Retinal pigment epithelial cell (primary cell): Measurements from ENCODE around the gene LCN12.
A peak's percentile ranks its signal among the peaks of the same experiment; 100 is the strongest.

Source experiments
- DNase-seq: peaks from one replicate; pipeline ENCODE4 v3.0.0-alpha.2; 2010; ENCODE audit warnings: low read depth
- H3K4me3 ChIP-seq: 2 replicates; pipeline ENCODE4 v1.5.1; 2011; ENCODE audit warnings: mild to moderate bottlenecking, low read length, control low read depth, moderate library complexity
- CTCF ChIP-seq: conservative IDR thresholded peaks from 2 replicates; pipeline ENCODE4 v1.5.1; 2011; ENCODE audit warnings: low read depth, low read length, control low read depth, inconsistent platforms

LCN12 gene

DNA sequence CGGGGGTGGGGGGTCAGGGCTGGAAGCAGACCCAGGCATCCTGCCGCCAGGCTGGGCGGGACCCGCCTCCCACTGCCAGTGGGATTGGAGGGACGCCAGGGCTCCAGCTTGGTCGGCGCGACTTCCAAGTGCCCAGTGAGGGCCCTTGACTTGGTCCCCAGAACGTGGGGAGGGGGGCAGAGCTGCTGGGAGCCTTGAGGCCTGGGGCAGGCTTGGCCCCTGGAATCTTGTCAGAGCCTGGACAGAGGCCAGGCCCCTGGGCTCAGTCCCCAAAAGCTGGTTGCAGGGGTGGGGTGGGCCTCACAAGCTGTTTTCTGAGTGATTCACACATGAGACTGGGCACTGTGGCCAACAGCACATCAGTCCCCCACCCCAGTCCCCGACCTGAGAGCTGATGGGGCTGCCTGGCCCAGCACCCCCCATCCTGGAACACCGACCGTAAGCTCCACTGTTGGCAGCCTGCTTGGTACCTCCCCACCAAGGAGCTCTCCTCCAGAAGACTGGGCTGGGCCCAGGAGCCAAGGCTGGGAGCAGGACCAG, 43.8 kb downstream of the LCN12 start:
- DNase-seq, result no peak
- H3K4me3 ChIP-seq, result peak overlapping the region; percentile 26

DNA sequence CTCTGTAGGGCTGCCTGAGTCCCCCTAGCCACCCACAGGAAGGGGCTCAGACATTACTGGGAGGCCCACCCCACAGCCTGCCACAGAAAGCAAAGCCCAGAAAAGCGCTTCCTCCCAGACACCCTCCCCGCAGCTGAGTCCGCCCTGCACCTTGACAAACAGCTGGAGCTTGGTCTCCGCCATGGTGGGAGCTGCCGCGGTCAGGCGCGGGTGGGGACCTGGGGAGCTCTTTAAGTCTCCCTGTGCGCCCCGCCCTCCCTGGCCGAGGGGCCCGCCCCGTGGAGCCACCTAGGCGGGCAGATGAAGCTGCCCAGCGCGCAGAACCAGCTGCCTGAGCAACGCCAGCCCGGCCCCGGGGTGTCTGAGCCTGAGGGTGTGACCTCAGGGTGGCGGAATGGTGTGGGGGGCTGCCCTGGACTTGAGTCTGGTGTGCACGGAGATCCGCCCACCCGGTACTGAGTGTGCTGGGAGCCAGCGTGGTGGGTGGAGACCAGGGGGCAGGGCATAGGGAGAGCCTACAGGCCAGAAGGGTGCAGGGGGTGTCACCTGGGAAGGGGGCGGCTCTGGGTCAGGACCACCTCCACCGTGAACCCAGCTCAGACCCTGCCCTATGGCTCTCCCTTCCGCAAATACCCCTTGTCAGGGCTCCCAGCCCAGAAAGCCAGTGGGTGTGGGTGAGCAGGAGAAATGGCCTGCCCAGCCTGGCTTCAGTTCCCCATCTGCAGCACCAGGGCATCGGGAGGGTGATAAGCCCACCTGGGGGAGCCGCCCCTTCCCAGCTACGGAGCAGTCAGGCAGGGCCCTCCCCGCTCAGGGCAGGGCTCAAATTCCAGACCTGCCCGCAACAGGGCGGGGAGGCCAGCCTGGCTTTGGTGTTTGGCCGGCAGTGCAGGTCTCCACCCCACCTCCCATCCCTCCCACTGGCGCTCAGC, 44.6 kb downstream of the LCN12 start, which contains the start of gene CLIC3:
Gene CLIC3 (minus strand): TSS at position 208 of the 932 bp plus-strand sequence. CDS start 25 bp downstream, at position 183.
- DNase-seq, result no peak
- TF ChIP-seq CTCF, result no peak
- peak within 1 kb of the TSS; percentile 26 for H3K4me3 ChIP-seq

More for the DNA sequence above, 43.8 kb downstream of the LCN12 start:
- no peak for TF ChIP-seq CTCF

DNA sequence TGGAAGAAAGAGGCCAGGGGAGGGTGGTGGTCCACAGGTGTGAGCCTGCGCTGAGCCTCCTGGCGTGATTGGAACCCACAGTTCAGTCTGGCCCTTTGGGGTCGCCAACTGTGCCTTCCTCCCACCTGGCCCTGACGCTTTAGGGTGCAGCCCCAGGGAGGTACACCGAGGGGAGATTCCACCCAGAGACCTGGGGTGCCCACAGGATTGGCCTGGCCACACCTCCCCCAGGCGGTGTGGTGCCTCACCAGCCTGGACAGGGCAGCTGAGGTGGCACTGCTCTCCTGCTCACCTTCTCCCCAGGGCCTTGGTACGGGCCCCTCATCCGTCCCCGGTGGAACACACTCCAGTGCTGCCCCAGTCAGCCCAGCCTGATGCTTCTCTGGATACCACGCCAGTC, 45.3 kb downstream of the LCN12 start:
- no peak for TF ChIP-seq CTCF
- no peak for DNase-seq
- no peak overlapping the region for H3K4me3 ChIP-seq

DNA sequence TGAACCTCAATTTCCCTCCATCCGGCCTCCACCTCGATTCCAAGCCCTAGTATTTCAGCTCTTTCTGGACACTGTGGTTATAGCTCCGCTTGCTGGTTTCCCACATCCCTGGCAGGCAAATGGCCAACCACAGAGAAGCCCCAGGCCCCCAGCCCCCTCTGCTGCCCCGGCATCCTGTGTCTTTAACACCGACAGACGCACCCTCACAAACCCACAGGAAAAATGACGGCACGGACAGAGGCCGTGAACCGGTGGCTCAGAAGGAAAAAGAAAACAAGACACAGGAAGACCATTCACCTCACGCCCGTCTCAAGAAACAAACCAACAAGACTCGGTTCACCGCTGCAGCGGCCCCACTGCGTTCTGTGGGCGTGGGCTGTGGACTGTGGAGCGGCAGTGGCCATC, 45.8 kb downstream of the LCN12 start:
- no peak for TF ChIP-seq CTCF
- DNase-seq, result no peak

DNA sequence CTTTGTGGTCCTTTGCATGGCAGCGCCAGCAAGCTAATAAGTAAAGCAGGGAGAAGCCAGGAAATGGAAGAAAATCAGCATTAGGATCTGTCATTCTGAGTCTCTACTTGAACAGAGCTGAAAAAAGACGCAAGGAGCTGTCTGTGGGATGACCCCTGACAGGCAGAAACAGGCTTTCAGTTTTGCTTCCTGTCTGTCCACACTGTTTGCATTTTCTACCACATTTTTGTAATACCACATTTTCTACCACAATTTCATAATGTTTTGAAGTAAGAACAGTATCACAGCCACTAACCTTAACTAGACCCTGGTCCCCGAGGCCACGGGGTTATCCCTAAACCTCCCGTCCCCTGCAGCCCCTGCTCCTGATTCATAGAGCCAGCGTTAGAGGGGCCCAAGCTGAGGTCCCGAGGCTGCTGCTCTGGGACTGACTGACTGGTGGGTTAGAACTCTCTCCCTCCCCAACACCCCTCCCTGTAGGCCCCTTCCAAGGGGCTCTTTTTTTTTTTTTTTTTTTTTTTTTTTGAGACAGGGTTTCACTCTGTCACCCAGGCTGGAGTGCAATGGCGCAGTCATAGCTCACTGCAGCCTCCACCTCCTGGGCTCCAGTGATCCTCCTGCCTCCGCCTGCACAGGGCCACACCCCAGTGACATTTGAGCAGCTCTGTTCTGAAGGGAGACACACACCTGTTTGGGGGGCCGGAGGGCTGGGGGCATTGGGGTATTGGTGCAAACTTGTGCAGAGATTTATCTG, 48.3 kb downstream of the LCN12 start:
- TF ChIP-seq CTCF, result no peak
- no peak overlapping the region for H3K4me3 ChIP-seq
- no peak for DNase-seq

More for the DNA sequence above, 45.8 kb downstream of the LCN12 start:
- H3K4me3 ChIP-seq, result no peak overlapping the region

DNA sequence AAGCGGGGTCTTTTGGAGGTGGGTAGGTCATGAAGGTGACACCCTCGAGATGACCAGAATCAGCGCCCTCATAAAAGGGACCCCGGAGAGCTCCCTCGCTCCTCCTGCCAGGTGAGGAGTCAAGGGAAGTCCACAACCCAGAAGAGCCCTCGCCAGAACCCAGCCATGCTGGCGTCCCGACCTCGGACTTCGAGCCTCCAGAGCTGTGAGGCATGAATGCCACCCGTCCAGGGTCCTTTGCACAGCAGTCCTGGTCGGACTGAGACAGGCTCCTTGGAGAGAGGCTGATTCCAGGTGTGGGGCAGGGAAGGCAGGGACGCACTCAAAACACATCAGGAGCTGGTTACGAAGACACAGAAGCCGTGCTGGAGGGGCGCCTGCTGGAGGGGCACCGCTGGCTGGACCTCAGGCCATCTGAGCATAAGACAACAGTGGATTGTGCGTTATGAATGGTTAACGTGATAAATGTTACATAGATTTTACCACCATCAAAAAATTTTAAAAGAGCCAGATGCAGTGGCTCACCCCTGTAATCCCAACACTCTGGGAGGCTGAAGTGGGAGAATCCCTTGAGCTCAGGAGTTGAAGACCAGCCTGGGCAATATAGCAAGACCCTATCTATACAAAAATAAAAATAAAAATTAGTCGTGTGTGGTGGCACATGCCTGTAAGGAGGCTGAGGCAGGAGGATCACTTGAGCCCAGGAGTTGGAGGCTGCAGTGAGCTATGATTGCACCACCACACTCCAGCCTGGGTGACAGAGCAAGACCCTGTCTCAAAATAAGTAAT, 50.0 kb downstream of the LCN12 start:
- H3K4me3 ChIP-seq, result no peak overlapping the region
- DNase-seq, result no peak
- TF ChIP-seq CTCF, result no peak
